ENCODE data around the gene BTG1.

DNA sequence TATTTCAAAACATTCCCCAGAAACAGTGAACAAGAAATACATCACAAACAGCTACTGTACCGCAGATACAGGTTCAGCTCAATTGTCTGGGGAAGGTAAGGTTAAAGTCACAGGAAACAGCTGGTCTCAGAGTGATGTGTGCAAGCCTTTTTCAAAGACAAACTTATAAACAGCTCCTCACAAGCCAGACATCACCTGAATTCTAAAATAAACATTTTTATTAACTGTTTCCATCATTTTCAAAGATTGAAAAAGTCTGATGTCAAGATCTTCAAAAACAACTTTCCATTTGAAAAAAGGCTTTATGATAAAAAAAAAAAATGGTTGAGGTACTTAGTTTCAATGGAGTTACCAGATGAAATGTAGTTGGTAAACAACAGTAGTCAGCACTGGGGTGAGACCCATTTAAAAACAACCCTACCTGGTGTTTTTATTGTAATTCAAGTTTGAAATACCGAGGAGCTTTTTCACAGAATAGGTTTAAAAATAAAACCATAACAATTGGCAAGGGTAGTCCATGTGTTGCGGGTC is 4.0 kb downstream of the BTG1 start:
- TF ChIP-seq, protein P1, sequence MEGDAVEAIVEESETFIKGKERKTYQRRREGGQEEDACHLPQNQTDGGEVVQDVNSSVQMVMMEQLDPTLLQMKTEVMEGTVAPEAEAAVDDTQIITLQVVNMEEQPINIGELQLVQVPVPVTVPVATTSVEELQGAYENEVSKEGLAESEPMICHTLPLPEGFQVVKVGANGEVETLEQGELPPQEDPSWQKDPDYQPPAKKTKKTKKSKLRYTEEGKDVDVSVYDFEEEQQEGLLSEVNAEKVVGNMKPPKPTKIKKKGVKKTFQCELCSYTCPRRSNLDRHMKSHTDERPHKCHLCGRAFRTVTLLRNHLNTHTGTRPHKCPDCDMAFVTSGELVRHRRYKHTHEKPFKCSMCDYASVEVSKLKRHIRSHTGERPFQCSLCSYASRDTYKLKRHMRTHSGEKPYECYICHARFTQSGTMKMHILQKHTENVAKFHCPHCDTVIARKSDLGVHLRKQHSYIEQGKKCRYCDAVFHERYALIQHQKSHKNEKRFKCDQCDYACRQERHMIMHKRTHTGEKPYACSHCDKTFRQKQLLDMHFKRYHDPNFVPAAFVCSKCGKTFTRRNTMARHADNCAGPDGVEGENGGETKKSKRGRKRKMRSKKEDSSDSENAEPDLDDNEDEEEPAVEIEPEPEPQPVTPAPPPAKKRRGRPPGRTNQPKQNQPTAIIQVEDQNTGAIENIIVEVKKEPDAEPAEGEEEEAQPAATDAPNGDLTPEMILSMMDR (IDR thresholded peaks at IDR 0.05), result no peak
- TF ChIP-seq POLR2AphosphoS5 (IDR thresholded peaks at IDR 0.05) (peak in 1 of 3 donors; percentile 29), POLR2A (IDR thresholded peaks at IDR 0.05) (peak; percentile 16)

All from transverse colon (tissue), 4 donors.